Muscle of arm (tissue), 12 donors: ENCODE results near the gene STK11. TPM values are rescaled to one million over a fixed set of nuclear protein-coding genes. Genes with fewer than 3 reads are reported as not detected.

Experiments
- DNase-seq: peaks from one replicate; pipeline ENCODE4 v3.0.0-alpha.2; 2013
- polyA plus RNA-seq, 12 donors: library from polyadenylated mRNA; unstranded; fragments of 120-200 nt; gene quantifications; one replicate each; pipeline ENCODE4 v1.2.1, GENCODE V29; 2013; ENCODE audit not compliant: insufficient read length in 12 of 12

STK11 gene
- polyA plus RNA-seq, 12 donors: 35.8 to 56.1 (median 44.3) TPM; not detected in 1

- peak; percentile 89 for DNase-seq
Observed at GRCh38 chr19:1248139-1248785, 42.7 kb downstream of the STK11 start, which contains the start of gene MIDN. TSS of gene MIDN (plus strand) at chr19:1248583. CDS start at chr19:1250297, 1,714 bp downstream.

- DNase-seq: peak; percentile 86
Observed at GRCh38 chr19:1248786-1249297, 43.3 kb downstream of the STK11 start.

- peak; percentile 91 for DNase-seq
Observed at GRCh38 chr19:1249298-1249989, 43.9 kb downstream of the STK11 start.

GRCh38 chr19:1249990-1250436 is 44.4 kb downstream of the STK11 start:
- no peak for DNase-seq

GRCh38 chr19:1250437-1251260 is 45.1 kb downstream of the STK11 start:
- no peak for DNase-seq

GRCh38 chr19:1251330-1252220 is 46.0 kb downstream of the STK11 start:
- DNase-seq: peak; percentile 67

- DNase-seq: peak; percentile 76
Observed at GRCh38 chr19:1252221-1252820, 46.7 kb downstream of the STK11 start.

GRCh38 chr19:1252821-1253513 is 47.4 kb downstream of the STK11 start:
- DNase-seq: peak; percentile 64

GRCh38 chr19:1253514-1254080 is 48.0 kb downstream of the STK11 start:
- no peak for DNase-seq

GRCh38 chr19:1254081-1254527 is 48.5 kb downstream of the STK11 start:
- DNase-seq: no peak

GRCh38 chr19:1254530-1255185 is 49.1 kb downstream of the STK11 start:
- no peak for DNase-seq

- no peak for DNase-seq
Observed at GRCh38 chr19:1255186-1256161, 49.9 kb downstream of the STK11 start.

- DNase-seq: no peak
Observed at GRCh38 chr19:1256646-1257474, 51.3 kb downstream of the STK11 start.

- no peak for DNase-seq
Observed at GRCh38 chr19:1257475-1258162, 52.0 kb downstream of the STK11 start.

GRCh38 chr19:1258163-1258492 is 52.5 kb downstream of the STK11 start:
- no peak for DNase-seq

- no peak for DNase-seq
Observed at GRCh38 chr19:1258707-1259205, 53.2 kb downstream of the STK11 start.
